ENCODE measurements around the gene CCDC122. TPM values are rescaled to one million over a fixed set of nuclear protein-coding genes. Genes with fewer than 3 reads are reported as not detected.
A peak's percentile ranks its signal among the peaks of the same experiment; 100 is the strongest.
"Not testable (repeated sequence)": the region's sequence is repeated elsewhere in the genome, so short reads cannot be mapped to it uniquely, and the experiment has no call there.

The CCDC122 gene
- total RNA-seq, 2 donors from 2014 or later = 4.9 to 6.2 TPM

GRCh38 chr13:43835701-43836100 is 43.8 kb downstream of the CCDC122 start:
- no peak for TF ChIP-seq CTCF (IDR thresholded peaks at IDR 0.05)
- TF ChIP-seq POLR2A (IDR thresholded peaks at IDR 0.05) = no peak
- H3K27ac ChIP-seq = no peak overlapping the region
- H3K27me3 ChIP-seq = no peaks in the 10 kb centered on the region
- ATAC-seq = no peak
- 78 to 81% methylated on average over 2 of the region's 2 CpGs for WGBS, 2 donors
- DNase-seq = no peak
- intact Hi-C loops (cut with DNase I) = no loop called here
- H3K9me3 ChIP-seq = no peaks in the 10 kb centered on the region
- H3K4me1 ChIP-seq = no peaks in the 10 kb centered on the region
- H3K4me3 ChIP-seq = no peak overlapping the region
- H3K36me3 ChIP-seq (replicated peaks in 1 of 2; ENCODE audit: insufficient read depth in 1 of 2, low read depth in 2 of 2) = no peaks in the 10 kb centered on the region

- no peaks in the 10 kb centered on the region for H3K36me3 ChIP-seq (replicated peaks in 1 of 2; ENCODE audit: insufficient read depth in 1 of 2, low read depth in 2 of 2)
- no peak for DNase-seq
- no peak for TF ChIP-seq POLR2A (IDR thresholded peaks at IDR 0.05)
- TF ChIP-seq CTCF (IDR thresholded peaks at IDR 0.05) = no peak
- H3K27me3 ChIP-seq = no peaks in the 10 kb centered on the region
- no peaks in the 10 kb centered on the region for H3K4me1 ChIP-seq
- no peak overlapping the region for H3K4me3 ChIP-seq
- WGBS, 2 donors = 71 to 74% methylated on average over 2 of the region's 2 CpGs
- H3K27ac ChIP-seq = no peak overlapping the region
- intact Hi-C loops (cut with DNase I) = no loop called here
- H3K9me3 ChIP-seq = no peaks in the 10 kb centered on the region
- ATAC-seq = no peak
These were observed 48.5 kb downstream of the CCDC122 start for GRCh38 chr13:43831088-43831487.

- intact Hi-C loops (cut with DNase I) = no loop called here
- ATAC-seq (peak; percentile 27), DNase-seq (no peak)
- Histone ChIP-seq H3K4me3 (no peak overlapping the region), H3K36me3 (replicated peaks in 1 of 2; ENCODE audit: insufficient read depth in 1 of 2, low read depth in 2 of 2) (no peaks in the 10 kb centered on the region), H3K9me3 (no peaks in the 10 kb centered on the region), H3K4me1 (no peaks in the 10 kb centered on the region), H3K27ac (no peak overlapping the region), H3K27me3 (no peaks in the 10 kb centered on the region)
- TF ChIP-seq POLR2A (IDR thresholded peaks at IDR 0.05) = no peak
- no peak for TF ChIP-seq CTCF (IDR thresholded peaks at IDR 0.05)
- WGBS, 2 donors = 51 to 62% methylated on average over 5 of the region's 5 CpGs
These were observed 49.1 kb downstream of the CCDC122 start for GRCh38 chr13:43830497-43830881.

- DNase-seq; H3K27me3 ChIP-seq; H3K4me1 ChIP-seq; H3K9me3 ChIP-seq; ATAC-seq; H3K36me3 ChIP-seq (replicated peaks in 1 of 2; ENCODE audit: insufficient read depth in 1 of 2, low read depth in 2 of 2); H3K4me3 ChIP-seq; H3K27ac ChIP-seq; intact Hi-C loops (cut with DNase I): not testable (repeated sequence)
- WGBS, 2 donors = 92 to 96% methylated on average over 1 of the region's 1 CpG
These were observed 54.9 kb downstream of the CCDC122 start for GRCh38 chr13:43824656-43825055.

GRCh38 chr13:43822969-43823368 is 56.6 kb downstream of the CCDC122 start:
- no peaks in the 10 kb centered on the region for H3K9me3 ChIP-seq
- H3K27ac ChIP-seq = no peak overlapping the region
- H3K4me3 ChIP-seq = no peak overlapping the region
- intact Hi-C loops (cut with DNase I) = no loop called here
- no peak for ATAC-seq
- no peaks in the 10 kb centered on the region for H3K27me3 ChIP-seq
- no peak for DNase-seq
- H3K36me3 ChIP-seq (replicated peaks in 1 of 2; ENCODE audit: insufficient read depth in 1 of 2, low read depth in 2 of 2) = no peaks in the 10 kb centered on the region
- 26 to 29% methylated on average over 1 of the region's 1 CpG for WGBS, 2 donors
- no peak for TF ChIP-seq CTCF (IDR thresholded peaks at IDR 0.05)
- no peak for TF ChIP-seq POLR2A (IDR thresholded peaks at IDR 0.05)
- no peaks in the 10 kb centered on the region for H3K4me1 ChIP-seq

Data from body of pancreas (tissue), 4 donors.